CD4-positive, alpha-beta T cell treated with Interleukin-17A for 4 hours (primary cell): ENCODE data around the gene SYT15.
"Not testable (repeated sequence)": the region's sequence is repeated elsewhere in the genome, so short reads cannot be mapped to it uniquely, and the experiment has no call there.

Source experiments
- DNase-seq: peaks from one replicate; pipeline ENCODE4 v3.0.0-alpha.2; 2020; ENCODE audit warnings: mixed read lengths

SYT15 gene

GRCh38 chr10:46593307-46593706 lies 14.4 kb downstream of the SYT15 start:
- not testable (repeated sequence) for DNase-seq

- not testable (repeated sequence) for DNase-seq
These were observed 15.6 kb downstream of the SYT15 start for GRCh38 chr10:46594453-46595063.

GRCh38 chr10:46596570-46596969 lies 17.6 kb downstream of the SYT15 start:
- peak; percentile 2 for DNase-seq

GRCh38 chr10:46597616-46598246 lies 18.8 kb downstream of the SYT15 start:
- peak; percentile 9 for DNase-seq

- not testable (repeated sequence) for DNase-seq
These were observed 21.6 kb downstream of the SYT15 start for GRCh38 chr10:46600516-46600915.

GRCh38 chr10:46615540-46615939 lies 36.6 kb downstream of the SYT15 start:
- not testable (repeated sequence) for DNase-seq

- not testable (repeated sequence) for DNase-seq
These were observed 37.3 kb downstream of the SYT15 start for GRCh38 chr10:46616227-46616626.

- not testable (repeated sequence) for DNase-seq
These were observed 38.2 kb downstream of the SYT15 start for GRCh38 chr10:46617134-46617533.

- DNase-seq = not testable (repeated sequence)
These were observed 39.0 kb downstream of the SYT15 start for GRCh38 chr10:46617913-46618312.

- not testable (repeated sequence) for DNase-seq
These were observed 45.1 kb downstream of the SYT15 start for GRCh38 chr10:46623899-46624654.

- not testable (repeated sequence) for DNase-seq
These were observed 50.9 kb downstream of the SYT15 start for GRCh38 chr10:46629805-46630204.

- DNase-seq = not testable (repeated sequence)
These were observed 51.9 kb downstream of the SYT15 start for GRCh38 chr10:46630816-46631215.

GRCh38 chr10:46631683-46632082 lies 52.8 kb downstream of the SYT15 start:
- not testable (repeated sequence) for DNase-seq

GRCh38 chr10:46634698-46635097 lies 55.8 kb downstream of the SYT15 start:
- DNase-seq = not testable (repeated sequence)

GRCh38 chr10:46635364-46635959 lies 56.5 kb downstream of the SYT15 start:
- DNase-seq = not testable (repeated sequence)

GRCh38 chr10:46640005-46640404 lies 61.1 kb downstream of the SYT15 start:
- DNase-seq = not testable (repeated sequence)
